ENCODE data around the gene LRFN2. TPM values are rescaled to one million over a fixed set of nuclear protein-coding genes. Genes with fewer than 3 reads are reported as not detected.

LRFN2 gene
- polyA plus RNA-seq, 1 donor from 2014 or later = 14.8 TPM

DNA sequence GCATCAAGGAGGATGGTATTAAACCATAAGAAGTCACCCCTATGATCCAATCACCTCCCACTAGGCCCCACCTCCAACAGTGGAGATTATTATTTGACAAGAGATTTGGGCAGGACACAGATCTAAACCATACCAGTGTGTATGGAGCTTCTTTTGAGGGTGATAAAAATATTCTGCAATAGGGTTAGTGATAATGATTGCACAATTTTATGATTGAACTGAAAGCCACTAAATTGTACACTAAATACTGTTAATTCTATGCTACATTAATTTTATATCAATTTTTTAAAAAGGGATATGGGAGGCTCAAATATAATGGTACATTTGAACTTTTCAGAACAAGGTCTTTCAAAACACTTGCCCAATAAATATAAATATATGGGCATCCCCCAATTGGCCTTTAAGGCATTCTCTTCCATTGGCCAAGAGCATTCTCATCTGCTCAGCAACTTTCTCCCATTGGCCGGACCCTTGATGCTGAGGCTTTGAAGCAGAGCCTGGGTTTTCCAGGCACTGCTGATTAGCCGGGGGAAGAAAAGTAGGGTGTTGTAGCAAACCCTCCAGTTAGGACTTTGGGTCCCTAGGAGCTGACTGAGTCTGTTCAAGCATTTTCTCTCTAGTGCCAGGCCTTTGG lies 209.9 kb downstream of the LRFN2 start:
- Histone ChIP-seq H3K36me3 (ENCODE audit: insufficient read depth, low read length) (no peaks in the 10 kb centered on the region), H3K9me2 (ENCODE audit: insufficient read depth, low read length) (no peaks in the 10 kb centered on the region), H3K4me3 (ENCODE audit: low read length) (no peak overlapping the region), H4K20me1 (ENCODE audit: insufficient read depth) (no peaks in the 10 kb centered on the region), H3K9me3 (ENCODE audit: low read length) (no peaks in the 10 kb centered on the region), H3K79me2 (replicated peaks; ENCODE audit: insufficient read depth, low read length) (no peaks in the 10 kb centered on the region), H3K27me3 (ENCODE audit: insufficient read depth, low read depth, low read length) (no peaks in the 10 kb centered on the region), H2AFZ (ENCODE audit: low read depth, low read length) (no peak overlapping the region), H3K4me2 (ENCODE audit: low read length) (no peak overlapping the region), H3F3A (ENCODE audit: insufficient read depth, low read length, poor library complexity, severe bottlenecking) (no peaks in the 10 kb centered on the region), H3K27ac (ENCODE audit: low read length) (no peak overlapping the region), H3K9ac (ENCODE audit: low read length) (no peak overlapping the region)
- TF ChIP-seq SMC3 (conservative IDR thresholded peaks at IDR 0.05; ENCODE audit: poor library complexity) (no peak), RAD21 (conservative IDR thresholded peaks at IDR 0.05) (no peak), EZH2 (IDR thresholded peaks at IDR 0.05; ENCODE audit: borderline replicate concordance, insufficient read depth, low read length, poor library complexity, severe bottlenecking) (no peak), EP300 (conservative IDR thresholded peaks at IDR 0.05; ENCODE audit: poor library complexity, severe bottlenecking) (no peak), POLR2AphosphoS5 (IDR thresholded peaks at IDR 0.05) (no peak), TAF1 (IDR thresholded peaks at IDR 0.05; ENCODE audit: low read depth) (no peak), MXI1 (conservative IDR thresholded peaks at IDR 0.05; ENCODE audit: poor library complexity, severe bottlenecking) (no peak)
- TF ChIP-seq, protein P1, sequence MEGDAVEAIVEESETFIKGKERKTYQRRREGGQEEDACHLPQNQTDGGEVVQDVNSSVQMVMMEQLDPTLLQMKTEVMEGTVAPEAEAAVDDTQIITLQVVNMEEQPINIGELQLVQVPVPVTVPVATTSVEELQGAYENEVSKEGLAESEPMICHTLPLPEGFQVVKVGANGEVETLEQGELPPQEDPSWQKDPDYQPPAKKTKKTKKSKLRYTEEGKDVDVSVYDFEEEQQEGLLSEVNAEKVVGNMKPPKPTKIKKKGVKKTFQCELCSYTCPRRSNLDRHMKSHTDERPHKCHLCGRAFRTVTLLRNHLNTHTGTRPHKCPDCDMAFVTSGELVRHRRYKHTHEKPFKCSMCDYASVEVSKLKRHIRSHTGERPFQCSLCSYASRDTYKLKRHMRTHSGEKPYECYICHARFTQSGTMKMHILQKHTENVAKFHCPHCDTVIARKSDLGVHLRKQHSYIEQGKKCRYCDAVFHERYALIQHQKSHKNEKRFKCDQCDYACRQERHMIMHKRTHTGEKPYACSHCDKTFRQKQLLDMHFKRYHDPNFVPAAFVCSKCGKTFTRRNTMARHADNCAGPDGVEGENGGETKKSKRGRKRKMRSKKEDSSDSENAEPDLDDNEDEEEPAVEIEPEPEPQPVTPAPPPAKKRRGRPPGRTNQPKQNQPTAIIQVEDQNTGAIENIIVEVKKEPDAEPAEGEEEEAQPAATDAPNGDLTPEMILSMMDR (IDR thresholded peaks at IDR 0.05; ENCODE audit: poor library complexity, severe bottlenecking) = no peak
- TF ChIP-seq, protein P2, sequence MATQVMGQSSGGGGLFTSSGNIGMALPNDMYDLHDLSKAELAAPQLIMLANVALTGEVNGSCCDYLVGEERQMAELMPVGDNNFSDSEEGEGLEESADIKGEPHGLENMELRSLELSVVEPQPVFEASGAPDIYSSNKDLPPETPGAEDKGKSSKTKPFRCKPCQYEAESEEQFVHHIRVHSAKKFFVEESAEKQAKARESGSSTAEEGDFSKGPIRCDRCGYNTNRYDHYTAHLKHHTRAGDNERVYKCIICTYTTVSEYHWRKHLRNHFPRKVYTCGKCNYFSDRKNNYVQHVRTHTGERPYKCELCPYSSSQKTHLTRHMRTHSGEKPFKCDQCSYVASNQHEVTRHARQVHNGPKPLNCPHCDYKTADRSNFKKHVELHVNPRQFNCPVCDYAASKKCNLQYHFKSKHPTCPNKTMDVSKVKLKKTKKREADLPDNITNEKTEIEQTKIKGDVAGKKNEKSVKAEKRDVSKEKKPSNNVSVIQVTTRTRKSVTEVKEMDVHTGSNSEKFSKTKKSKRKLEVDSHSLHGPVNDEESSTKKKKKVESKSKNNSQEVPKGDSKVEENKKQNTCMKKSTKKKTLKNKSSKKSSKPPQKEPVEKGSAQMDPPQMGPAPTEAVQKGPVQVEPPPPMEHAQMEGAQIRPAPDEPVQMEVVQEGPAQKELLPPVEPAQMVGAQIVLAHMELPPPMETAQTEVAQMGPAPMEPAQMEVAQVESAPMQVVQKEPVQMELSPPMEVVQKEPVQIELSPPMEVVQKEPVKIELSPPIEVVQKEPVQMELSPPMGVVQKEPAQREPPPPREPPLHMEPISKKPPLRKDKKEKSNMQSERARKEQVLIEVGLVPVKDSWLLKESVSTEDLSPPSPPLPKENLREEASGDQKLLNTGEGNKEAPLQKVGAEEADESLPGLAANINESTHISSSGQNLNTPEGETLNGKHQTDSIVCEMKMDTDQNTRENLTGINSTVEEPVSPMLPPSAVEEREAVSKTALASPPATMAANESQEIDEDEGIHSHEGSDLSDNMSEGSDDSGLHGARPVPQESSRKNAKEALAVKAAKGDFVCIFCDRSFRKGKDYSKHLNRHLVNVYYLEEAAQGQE (IDR thresholded peaks at IDR 0.05; ENCODE audit: borderline replicate concordance) = no peak

DNA sequence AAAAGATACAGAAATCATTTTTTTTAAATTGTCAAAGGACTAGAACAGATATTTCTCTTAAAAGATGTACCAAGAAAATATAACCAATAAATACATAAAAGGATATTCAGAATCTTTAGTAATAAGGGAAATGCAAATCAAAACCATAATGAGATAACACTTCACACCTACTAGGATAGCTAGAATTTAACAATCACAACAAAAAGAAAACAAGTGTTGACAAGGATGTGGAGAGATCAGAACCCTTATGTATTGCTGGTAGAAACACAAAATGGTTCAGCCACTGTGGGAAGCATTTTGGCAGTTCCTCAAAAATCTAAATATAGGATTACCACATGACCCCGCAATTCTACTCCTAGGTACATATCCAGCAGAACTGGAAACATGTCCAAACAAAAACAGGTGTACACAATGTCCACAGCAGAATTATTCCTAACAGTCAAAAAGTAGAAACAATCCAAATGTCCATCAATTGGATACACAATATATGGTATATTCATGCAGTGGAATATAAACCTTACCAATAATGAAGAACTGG lies 211.0 kb downstream of the LRFN2 start:
- Histone ChIP-seq H3K27me3 (ENCODE audit: insufficient read depth, low read depth, low read length) (no peaks in the 10 kb centered on the region), H3K79me2 (replicated peaks; ENCODE audit: insufficient read depth, low read length) (no peaks in the 10 kb centered on the region), H3K36me3 (ENCODE audit: insufficient read depth, low read length) (no peaks in the 10 kb centered on the region), H3K4me3 (ENCODE audit: low read length) (no peak overlapping the region), H3F3A (ENCODE audit: insufficient read depth, low read length, poor library complexity, severe bottlenecking) (no peaks in the 10 kb centered on the region), H3K9ac (ENCODE audit: low read length) (no peak overlapping the region), H3K9me2 (ENCODE audit: insufficient read depth, low read length) (no peaks in the 10 kb centered on the region), H3K4me2 (ENCODE audit: low read length) (no peak overlapping the region), H4K20me1 (ENCODE audit: insufficient read depth) (no peaks in the 10 kb centered on the region), H3K9me3 (ENCODE audit: low read length) (no peaks in the 10 kb centered on the region), H2AFZ (ENCODE audit: low read depth, low read length) (no peak overlapping the region), H3K27ac (ENCODE audit: low read length) (no peak overlapping the region)
- TF ChIP-seq, protein P1 (IDR thresholded peaks at IDR 0.05; ENCODE audit: poor library complexity, severe bottlenecking) = no peak
- TF ChIP-seq EP300 (conservative IDR thresholded peaks at IDR 0.05; ENCODE audit: poor library complexity, severe bottlenecking) (no peak), EZH2 (IDR thresholded peaks at IDR 0.05; ENCODE audit: borderline replicate concordance, insufficient read depth, low read length, poor library complexity, severe bottlenecking) (no peak), POLR2AphosphoS5 (IDR thresholded peaks at IDR 0.05) (no peak), RAD21 (conservative IDR thresholded peaks at IDR 0.05) (no peak), MXI1 (conservative IDR thresholded peaks at IDR 0.05; ENCODE audit: poor library complexity, severe bottlenecking) (no peak), TAF1 (IDR thresholded peaks at IDR 0.05; ENCODE audit: low read depth) (no peak), SMC3 (conservative IDR thresholded peaks at IDR 0.05; ENCODE audit: poor library complexity) (no peak)
- TF ChIP-seq, protein P2 (IDR thresholded peaks at IDR 0.05; ENCODE audit: borderline replicate concordance) = no peak

All from neural cell (in vitro differentiated cells).